ENCODE results near the gene CFAP91. TPM values are rescaled to one million over a fixed set of nuclear protein-coding genes. Genes with fewer than 3 reads are reported as not detected.

Gene CFAP91
- total and polyA plus RNA-seq, 2 experiments from 2014 or later, result 2.4 to 3.7 TPM

- Histone ChIP-seq H3K9me2 (ENCODE audit: insufficient read depth) (no peaks in the 10 kb centered on the region), H3K27me3 (ENCODE audit: insufficient read depth) (no peaks in the 10 kb centered on the region), H3K4me1 (ENCODE audit: insufficient read depth) (no peaks in the 10 kb centered on the region), H3K36me3 (ENCODE audit: insufficient read depth) (peaks cover 3% of the 10 kb centered on the region; the same call in 1 of the 2 replicates), H4K20me1 (replicated peaks; ENCODE audit: insufficient read depth) (no peaks in the 10 kb centered on the region), H3K4me3 (no peak overlapping the region), H3K4me2 (no peak overlapping the region), H3K79me2 (replicated peaks; ENCODE audit: insufficient read depth) (no peaks in the 10 kb centered on the region), H3K27ac (ENCODE audit: low read depth) (no peak overlapping the region), H2AFZ (no peak overlapping the region), H3F3A (replicated peaks; ENCODE audit: low read depth) (no peaks in the 10 kb centered on the region)
- TF ChIP-seq EZH2 (IDR thresholded peaks at IDR 0.05; ENCODE audit: low read depth, unreplicated experiment) (no peak), ZNF462 (CRISPR knock-in tag; IDR thresholded peaks at IDR 0.05) (no peak), STAT1 (IDR thresholded peaks at IDR 0.05; ENCODE audit: unreplicated experiment) (no peak), ZNF114 (CRISPR knock-in tag; IDR thresholded peaks at IDR 0.05) (no peak), NANOG (IDR thresholded peaks at IDR 0.05; ENCODE audit: borderline replicate concordance) (no peak), ZNF331 (CRISPR knock-in tag; IDR thresholded peaks at IDR 0.05; ENCODE audit: low read depth) (no peak), JUNB (IDR thresholded peaks at IDR 0.05; ENCODE audit: unreplicated experiment) (no peak), POLR2AphosphoS5 (IDR thresholded peaks at IDR 0.05; ENCODE audit: low read depth) (no peak), REST (IDR thresholded peaks at IDR 0.05; ENCODE audit: unreplicated experiment) (no peak), CTCF (conservative IDR thresholded peaks at IDR 0.05; ENCODE audit: low read depth in 2 of 2) (no peak), ETS1 (IDR thresholded peaks at IDR 0.05) (no peak), CREB1 (CRISPR knock-in tag; IDR thresholded peaks at IDR 0.05; ENCODE audit: low read depth) (no peak), EZH2phosphoT487 (IDR thresholded peaks at IDR 0.05; ENCODE audit: unreplicated experiment) (no peak)
- ATAC-seq (no peak), DNase-seq (ENCODE audit: low spot score) (no peak)
- H3K36me3 Mint-ChIP-seq (ENCODE audit: low read depth), result 0 out of 3 replicates have a peak, but pooled peaks cover 3% of the 10 kb centered on the region
- H3K27ac Mint-ChIP-seq, result no peak overlapping the region
- H3K27me3 Mint-ChIP-seq (ENCODE audit: insufficient read depth, low read depth, poor library complexity), result no peaks in the 10 kb centered on the region
- peaks cover 2% of the 10 kb centered on the region; the same call in 1 of the 3 replicates for H3K4me1 Mint-ChIP-seq
- H3K4me3 Mint-ChIP-seq, result no peak overlapping the region
- no peaks in the 10 kb centered on the region for H3K9me3 Mint-ChIP-seq
Observed at GRCh38 chr3:119664850-119665379, 37.9 kb upstream of the CFAP91 start.

All from GM23338 (cell line).